ENCODE data around the gene CCL2.

Gene CCL2

GRCh38 chr17:34252444-34253138, 2.5 kb upstream of the CCL2 start:
- in situ Hi-C loops (cut with MboI; ENCODE audit: low sequenced_read_pairs, unreplicated experiment), result no loop called here
- no peak for DNase-seq (ENCODE audit: low spot score)
- TF ChIP-seq CTCF (IDR thresholded peaks at IDR 0.05; ENCODE audit: borderline replicate concordance, control extremely low read depth, extremely low read depth, insufficient read depth, missing control alignments), result no peak

DNA sequence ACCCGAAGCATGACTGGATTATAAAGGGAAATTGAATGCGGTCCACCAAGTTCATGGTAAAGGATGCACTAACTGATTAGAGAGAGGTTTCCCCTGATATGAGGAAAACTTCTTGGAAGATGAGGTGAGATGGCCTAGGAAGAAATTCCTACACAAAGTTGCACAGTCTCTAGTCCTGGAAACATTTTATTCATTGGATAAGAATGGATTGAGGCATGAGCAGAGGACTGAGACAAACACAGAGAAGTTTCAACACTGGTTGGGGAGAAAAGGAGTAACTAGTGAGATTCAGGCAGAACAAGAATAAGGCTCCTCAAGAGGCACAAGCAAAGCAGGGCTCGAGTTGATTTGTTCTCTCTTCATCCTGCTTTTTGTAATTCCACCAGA, 2.0 kb upstream of the CCL2 start:
- TF ChIP-seq CTCF (IDR thresholded peaks at IDR 0.05; ENCODE audit: borderline replicate concordance, control extremely low read depth, extremely low read depth, insufficient read depth, missing control alignments), result no peak
- in situ Hi-C loops (cut with MboI; ENCODE audit: low sequenced_read_pairs, unreplicated experiment), result no loop called here
- DNase-seq (ENCODE audit: low spot score), result no peak

- no peak for DNase-seq (ENCODE audit: low spot score)
- TF ChIP-seq CTCF (IDR thresholded peaks at IDR 0.05; ENCODE audit: borderline replicate concordance, control extremely low read depth, extremely low read depth, insufficient read depth, missing control alignments), result no peak
- in situ Hi-C loops (cut with MboI; ENCODE audit: low sequenced_read_pairs, unreplicated experiment), result no loop called here
Observed at GRCh38 chr17:34254146-34254545, 939 bp upstream of the CCL2 start.

DNA sequence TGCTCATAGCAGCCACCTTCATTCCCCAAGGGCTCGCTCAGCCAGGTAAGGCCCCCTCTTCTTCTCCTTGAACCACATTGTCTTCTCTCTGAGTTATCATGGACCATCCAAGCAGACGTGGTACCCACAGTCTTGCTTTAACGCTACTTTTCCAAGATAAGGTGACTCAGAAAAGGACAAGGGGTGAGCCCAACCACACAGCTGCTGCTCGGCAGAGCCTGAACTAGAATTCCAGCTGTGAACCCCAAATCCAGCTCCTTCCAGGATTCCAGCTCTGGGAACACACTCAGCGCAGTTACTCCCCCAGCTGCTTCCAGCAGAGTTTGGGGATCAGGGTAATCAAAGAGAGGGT, 272 bp downstream of the CCL2 start:
- in situ Hi-C loops (cut with MboI; ENCODE audit: low sequenced_read_pairs, unreplicated experiment), result no loop called here
- no peak for DNase-seq (ENCODE audit: low spot score)
- TF ChIP-seq CTCF (IDR thresholded peaks at IDR 0.05; ENCODE audit: borderline replicate concordance, control extremely low read depth, extremely low read depth, insufficient read depth, missing control alignments), result no peak

GRCh38 chr17:34255841-34256240, 756 bp downstream of the CCL2 start:
- no peak for DNase-seq (ENCODE audit: low spot score)
- TF ChIP-seq CTCF (IDR thresholded peaks at IDR 0.05; ENCODE audit: borderline replicate concordance, control extremely low read depth, extremely low read depth, insufficient read depth, missing control alignments), result no peak
- in situ Hi-C loops (cut with MboI; ENCODE audit: low sequenced_read_pairs, unreplicated experiment), result no loop called here

GRCh38 chr17:34257299-34257985, 2.4 kb downstream of the CCL2 start:
- TF ChIP-seq CTCF (IDR thresholded peaks at IDR 0.05; ENCODE audit: borderline replicate concordance, control extremely low read depth, extremely low read depth, insufficient read depth, missing control alignments), result no peak
- no peak for DNase-seq (ENCODE audit: low spot score)
- in situ Hi-C loops (cut with MboI; ENCODE audit: low sequenced_read_pairs, unreplicated experiment), result no loop called here
